NCI-H2196 treated with DMSO at 0.1 percent for 48 hours (cell line): ENCODE results near the gene CCNH.

ENCODE experiments used
- DNase-seq: peaks from one replicate; lab custom pipeline; 2025; ENCODE audit not compliant: unreplicated experiment; lab: John Stamatoyannopoulos, UW

Gene CCNH

DNA sequence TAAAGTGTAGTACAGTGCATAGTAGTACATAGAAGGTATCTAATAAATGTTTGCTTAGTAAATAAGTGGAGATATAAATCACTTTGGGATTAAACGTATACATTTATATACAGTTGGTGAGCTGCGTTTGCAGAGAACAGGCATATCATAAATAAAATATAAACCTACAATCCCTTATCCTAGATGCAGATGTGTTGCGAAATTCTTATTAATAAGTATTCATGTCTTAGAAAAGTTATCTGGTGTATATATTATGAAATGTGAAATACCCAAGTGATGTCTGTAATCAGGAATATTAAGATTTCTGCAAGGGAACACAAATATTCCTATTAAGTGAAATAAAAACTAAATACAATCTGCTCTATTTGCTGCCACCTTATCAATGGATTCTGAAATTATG lies 8.8 kb downstream of the CCNH start:
- no peak for DNase-seq

DNA sequence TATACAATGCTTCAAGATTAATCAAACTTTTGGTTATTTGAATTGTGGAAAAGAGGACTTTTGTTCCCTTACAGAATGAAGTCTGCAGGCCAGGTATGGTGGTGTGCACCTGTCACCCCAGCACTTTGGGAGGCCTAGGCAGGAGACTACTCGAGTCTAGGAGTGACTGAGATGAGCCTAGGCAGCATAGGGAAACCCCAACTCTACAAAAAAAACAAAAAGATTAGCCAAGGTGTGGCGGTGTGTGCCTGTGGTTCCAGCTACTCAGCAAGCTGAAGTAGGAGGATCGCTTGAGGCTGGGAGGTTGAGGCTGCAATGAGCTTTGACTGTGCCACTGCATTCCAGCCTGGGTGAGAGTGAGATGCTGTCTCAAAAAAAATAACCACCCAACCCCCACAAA lies 9.3 kb downstream of the CCNH start:
- DNase-seq, result no peak

DNA sequence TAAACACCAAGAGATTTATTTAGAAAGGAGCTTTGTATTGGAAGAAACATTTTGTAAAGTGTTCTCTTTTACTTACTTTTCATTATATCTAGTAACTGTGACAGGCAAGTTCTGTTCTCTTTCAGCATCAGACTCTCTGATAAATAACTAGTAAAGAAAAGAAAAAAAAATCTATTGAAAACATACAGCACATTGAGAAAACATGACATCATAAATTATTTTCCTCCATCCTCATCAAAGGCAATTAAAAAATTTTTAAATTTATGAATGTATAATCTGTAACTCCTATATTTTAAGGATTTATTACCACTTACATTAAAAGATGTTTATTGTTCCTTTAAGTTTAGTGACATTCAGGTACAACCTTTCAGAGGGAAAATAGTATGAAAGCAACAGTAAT lies 11.1 kb downstream of the CCNH start:
- DNase-seq, result no peak

DNA sequence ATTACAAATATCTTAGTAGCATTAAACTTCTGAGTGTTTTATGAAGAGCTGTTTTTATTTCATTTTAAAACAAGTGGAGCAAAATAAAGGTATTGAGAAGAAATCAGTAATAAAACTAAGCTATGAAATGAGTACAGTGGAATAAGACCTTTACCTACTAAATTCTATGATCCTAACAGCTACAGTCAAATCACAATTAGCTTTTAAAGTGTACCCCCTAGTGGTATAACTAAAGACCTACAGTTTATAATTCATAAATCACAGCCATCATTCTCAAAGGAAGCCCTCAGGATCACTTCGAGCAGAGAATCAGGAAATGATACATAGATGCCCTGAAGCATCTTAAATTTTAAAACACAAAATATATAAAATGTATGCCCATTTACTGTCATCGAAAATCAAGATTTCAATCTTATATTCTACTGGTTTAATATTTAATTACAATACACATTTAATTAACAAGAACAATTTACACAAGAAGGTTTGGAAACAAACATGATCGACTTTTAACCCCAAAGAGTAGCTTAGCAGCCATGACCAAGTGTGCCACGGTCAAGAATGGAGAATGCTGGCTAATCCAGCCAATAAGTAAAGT lies 12.3 kb downstream of the CCNH start:
- peak; percentile 14 for DNase-seq

DNA sequence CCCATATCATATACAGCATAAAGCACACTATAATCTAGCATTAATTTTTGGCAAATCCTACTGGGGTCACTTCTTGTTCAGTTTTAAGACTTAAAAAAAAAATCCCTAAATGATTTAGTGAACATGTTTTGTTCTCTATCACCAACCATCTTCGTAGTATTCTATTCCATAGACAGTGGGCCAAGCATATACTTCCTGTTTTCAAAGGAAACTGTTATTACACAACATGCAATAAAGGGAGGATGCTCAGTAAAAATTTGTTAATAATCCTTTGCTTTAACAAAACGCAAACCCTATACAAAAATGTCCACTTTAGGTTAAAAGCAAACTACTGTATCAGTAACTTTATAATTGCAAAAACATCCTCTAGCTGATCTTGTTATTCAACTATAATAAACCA lies 13.0 kb downstream of the CCNH start:
- no peak for DNase-seq

DNA sequence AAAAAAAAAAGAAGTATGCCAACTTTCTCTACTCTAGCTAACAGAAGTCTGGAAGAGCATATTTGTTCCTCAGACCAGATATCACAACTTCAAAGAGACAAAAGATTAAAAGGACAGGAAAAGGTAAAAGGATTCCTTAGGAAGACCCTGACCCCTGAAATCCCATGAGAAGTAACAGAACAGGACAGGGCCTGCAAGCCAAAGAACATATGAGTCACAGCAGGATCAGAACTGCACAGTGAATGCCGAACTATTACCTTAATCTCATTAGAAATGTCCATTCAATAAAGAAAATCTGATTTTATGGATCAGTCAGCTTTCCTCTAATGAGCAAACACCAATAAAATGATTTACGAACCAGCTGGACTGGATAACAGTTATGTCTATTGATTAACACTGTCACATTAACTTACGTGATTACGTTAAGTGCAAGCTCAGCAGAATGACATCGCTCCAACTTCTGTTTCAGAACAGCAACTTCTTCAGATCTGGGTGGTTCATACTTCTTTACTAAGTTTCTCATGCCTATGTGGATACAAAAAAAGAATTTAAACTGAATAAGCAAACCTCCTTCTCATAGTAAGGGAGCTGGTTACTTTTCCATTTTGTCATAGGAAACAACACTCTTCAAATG lies 13.6 kb downstream of the CCNH start:
- DNase-seq, result no peak

DNA sequence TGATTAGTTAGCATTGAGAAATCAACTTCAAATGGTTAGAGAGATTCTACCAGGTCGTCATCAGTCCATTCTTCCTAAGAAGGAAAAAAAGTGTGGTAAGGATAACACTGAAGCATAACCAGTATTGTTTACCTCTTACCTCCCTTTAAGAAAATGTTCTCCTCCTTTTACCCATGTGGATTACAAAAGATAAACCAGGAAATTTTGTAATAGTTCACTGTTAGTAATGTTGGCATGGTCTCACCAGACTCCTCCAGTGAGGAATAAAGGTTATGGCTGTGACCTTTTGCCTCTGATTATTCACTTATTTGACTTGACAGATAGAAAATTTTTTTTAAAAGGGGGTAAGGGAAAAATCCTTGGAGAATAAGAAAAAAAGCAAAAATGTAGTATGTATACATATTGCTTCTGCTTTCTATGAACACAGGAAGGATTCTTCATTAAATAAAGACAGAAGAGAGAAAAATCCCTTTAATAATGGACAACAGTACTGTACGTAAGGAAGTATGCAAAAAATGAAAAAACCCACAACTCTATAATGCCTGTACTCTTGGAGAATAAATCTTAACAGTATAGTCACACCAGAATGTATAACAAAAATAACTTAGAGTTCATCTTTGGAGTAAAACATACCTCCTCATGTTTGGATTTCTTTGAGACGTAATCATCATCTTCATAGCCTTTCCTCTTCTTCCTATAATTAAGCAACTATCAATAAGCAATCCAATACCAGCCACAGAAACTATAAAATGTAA lies 18.1 kb downstream of the CCNH start:
- no peak for DNase-seq

DNA sequence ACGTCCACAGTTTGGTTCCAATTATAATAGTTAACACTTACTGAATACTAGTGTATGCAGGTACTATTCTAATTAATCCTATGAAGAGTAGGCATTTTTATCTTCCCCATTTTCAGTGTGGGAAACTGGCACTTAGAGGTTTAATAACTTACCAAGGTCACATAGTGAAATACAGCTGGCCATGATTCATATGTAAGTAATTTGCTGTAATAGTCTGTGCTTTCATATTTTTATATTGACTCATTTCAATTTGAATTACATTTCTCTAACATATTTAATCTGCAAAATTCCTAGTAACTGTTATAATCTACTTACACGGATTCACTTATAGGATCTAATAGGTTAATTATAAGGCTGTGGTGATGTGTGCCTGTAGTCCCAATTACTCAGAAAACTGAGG lies 19.4 kb downstream of the CCNH start:
- DNase-seq, result no peak

DNA sequence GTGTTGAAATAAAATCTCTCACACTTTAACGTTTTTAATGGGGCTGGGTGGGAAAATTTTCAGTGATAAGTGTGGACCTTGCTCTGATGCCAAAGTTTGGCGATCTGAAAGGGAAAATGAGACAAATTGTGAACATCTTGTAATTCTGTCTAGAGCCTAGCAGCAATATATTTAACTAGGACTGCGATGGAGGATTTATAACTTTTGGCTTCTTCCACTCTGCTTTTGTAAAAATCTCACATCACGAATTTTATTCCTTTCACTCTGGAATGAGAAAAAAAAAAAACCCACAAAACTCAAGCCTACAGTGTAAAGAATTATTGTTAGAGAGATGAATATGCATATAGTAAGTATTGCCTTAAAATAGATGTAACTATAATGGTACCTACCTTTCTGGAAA lies 19.9 kb downstream of the CCNH start:
- DNase-seq, result no peak

DNA sequence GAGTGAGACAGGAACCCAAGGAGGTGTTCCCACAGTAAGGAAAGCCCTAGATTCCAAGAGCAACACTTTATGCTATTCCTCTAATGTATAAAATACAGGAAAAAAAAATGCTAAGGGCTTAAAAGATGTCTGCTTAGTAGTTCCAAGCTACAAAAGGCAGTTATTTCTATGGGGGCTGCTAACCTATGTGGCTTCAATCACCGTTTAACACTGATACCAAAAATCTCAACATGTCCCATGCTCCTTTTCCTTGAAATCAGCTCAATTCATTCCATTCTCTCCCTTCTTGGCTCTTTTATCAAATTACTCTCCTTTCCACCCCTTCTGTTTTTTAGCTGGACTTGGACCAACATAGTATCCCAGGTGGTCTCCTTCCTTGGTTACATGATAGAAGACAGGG lies 20.6 kb downstream of the CCNH start:
- no peak for DNase-seq

DNA sequence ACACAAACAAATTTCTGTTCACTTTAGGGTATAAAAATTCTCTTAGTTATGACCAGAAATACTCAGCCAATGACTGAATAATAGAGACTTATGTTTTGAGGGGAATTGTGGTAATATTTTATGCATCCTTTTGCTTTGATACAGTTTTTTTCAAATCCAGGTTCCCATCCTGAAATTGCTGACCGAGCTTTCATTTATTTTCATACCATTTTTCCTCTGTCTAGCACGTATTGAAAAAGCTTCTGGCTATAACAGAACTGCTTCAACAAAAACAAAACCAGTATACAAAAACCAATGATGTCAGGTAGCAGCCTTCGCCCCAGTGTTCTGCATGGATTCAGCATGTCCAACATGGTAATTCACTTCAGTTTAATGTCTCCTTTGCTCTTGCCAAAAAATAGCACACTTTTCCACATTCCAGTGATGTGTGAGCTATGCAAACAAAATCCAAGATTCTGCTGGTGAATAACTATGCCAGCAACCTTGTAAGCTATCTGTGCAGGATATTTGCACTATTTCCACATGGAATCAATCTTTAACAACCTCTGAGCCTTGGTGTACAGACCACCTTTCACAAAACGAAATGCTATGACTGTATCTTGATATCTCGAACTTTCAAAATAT lies 22.0 kb downstream of the CCNH start:
- DNase-seq, result no peak

DNA sequence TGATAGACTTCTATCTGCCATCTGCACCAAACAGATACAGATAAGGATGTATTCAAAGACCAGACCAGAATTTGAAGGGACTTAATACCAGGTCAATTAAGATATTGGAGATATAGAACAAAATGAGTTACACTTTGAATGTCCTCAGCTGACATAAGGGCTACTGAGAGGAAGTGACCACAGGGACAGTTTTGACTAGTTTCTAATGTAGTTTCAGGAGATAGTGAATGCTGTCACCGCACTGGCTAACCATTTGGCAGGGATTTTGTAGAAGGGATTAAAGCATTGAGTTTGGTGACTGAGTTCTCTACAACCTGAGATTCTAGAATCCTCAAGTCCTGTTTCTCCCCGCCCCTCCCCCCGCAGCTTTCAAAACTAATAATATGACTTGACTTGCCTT lies 22.7 kb downstream of the CCNH start:
- DNase-seq, result no peak

DNA sequence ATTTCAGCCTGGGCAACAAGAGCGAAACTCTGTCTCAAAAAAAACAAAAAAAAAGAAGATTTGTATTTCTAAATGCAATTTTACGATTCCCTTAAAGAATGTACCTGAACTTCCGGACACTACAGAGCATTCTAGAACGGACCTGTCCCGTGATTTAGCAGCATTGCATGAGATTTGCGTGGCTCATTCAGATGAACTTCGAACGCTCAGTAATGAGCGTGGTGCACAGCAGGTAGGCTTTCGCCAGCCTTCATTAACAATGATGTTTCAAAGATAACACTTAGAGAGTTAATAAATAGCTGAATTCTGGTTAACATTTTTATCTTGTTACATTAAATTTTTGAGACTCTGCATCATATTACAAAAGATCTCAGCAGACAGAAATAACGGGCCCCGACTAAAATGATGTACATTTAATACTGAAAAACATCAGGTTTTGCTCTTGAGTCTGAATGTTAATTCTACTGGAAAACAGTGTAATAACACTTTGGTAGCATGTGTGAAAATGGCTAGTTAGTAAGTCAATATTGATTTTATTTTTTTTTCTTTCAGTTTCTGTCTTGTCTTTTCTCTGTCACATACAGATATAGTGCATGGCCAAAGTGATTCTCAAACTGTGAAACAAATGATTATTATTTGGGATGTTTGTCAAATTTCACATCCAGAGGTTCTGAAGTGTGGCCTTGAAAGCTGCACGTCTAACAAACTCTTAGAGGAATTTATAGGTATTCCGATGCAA lies 23.3 kb downstream of the CCNH start:
- no peak for DNase-seq

DNA sequence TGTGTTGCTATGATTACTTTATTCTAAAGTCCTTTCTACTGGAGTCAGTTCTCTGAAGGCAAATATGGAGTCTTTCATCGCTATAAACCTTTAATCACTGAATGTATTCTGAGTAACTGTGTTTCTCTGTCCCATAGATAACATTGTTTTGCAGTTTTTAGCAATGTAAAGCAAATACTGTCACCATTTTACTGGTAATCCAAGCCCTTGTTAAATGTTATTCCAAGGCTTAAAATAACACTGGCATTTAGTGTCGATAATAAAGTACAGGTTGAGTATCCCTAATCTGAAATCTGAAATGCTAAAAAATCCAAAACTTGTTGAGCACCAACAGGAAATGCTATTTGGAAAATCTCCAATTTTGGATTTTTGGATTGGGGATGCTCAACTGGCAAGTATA lies 24.6 kb downstream of the CCNH start:
- DNase-seq, result no peak

DNA sequence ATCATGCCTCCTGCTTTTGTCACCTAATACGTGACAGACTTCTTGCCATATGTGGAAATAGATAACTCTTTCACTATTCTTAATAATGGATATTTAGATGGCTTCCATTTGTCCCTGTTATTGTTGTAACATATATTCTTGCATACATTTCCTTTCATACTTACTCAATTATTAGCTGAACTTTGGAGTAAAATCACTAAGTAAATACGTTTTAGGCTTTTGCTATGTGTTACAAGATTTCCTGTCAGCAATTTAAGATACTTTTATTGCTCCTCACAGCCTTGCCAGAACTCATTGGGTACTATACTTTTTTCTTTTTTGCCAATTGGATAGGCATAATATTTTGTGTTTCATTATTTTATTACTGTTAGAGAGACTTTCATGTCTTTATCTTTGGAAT lies 26.9 kb downstream of the CCNH start:
- no peak for DNase-seq

DNA sequence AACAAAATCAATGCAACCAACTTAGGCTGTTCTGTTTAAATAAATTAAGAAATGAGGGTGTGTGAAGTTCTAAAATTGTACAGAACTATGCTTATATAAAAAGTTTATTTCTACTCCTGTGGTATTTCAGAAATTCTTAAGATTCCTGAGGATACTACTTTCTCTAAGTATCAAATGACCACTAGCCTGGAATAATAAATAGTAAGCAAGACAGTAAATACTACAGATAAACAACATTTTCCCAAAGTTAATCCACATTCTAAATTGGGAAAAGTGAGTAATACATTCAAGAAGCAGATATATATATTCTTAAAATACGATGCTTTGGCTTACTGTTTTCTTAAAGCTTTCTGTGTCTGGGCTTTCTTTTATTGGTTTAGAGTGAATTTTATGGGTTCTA lies 29.5 kb downstream of the CCNH start:
- no peak for DNase-seq

DNA sequence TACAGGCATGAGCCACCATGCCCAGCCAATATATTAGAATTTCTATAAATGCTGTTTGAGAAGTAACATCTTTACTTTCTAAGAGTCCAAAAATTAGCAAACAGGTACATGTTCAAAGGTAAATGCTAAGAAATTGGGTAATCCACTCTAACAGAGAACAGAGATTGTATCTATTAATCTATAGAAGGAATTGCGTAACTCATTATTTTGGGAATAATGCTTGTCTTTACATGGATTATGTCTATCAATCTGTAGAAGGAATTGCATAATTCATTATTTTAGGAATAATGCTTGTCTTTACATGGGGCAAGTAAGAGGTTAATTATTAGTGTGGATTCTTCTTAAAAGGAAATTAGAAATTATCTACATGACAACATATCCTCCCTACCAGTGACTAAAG lies 30.5 kb downstream of the CCNH start:
- DNase-seq, result no peak

DNA sequence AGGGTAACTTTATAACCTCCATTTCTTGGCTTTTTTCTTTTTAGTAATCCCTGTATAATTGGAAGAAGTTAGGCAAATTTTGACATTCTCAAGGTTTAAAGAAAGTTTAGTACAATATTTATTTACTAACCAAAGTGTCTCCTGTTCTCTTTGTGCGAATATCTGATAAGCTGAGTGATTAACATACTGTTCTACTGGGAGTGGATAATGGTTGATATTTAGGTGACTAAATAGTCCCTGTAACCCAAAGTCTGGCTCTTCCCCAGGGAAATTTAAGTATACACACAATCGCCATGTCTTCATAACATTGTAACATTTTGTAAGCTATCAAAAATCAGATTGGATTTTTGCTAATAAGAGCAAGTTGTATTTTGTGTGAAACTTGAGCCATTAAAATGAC lies 40.0 kb downstream of the CCNH start:
- no peak for DNase-seq

DNA sequence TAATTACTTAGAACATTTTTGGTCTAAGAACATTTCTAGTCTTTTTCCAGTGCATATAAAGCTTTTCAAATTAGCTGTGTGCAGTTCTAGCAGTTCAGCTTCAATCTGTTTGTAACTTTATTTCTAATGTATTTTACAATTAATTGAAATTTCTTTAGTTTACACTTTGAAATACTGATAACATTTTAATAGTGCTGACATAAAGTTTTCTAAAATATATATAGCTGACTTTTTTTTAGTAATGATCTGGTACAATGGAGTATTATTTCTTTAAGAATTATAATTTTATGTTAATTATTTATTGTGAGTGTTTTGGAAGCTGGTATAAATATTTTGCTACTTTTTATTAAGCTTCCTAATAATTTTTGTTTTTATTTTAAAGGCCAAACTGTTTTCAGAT lies 43.3 kb downstream of the CCNH start:
- DNase-seq, result no peak

DNA sequence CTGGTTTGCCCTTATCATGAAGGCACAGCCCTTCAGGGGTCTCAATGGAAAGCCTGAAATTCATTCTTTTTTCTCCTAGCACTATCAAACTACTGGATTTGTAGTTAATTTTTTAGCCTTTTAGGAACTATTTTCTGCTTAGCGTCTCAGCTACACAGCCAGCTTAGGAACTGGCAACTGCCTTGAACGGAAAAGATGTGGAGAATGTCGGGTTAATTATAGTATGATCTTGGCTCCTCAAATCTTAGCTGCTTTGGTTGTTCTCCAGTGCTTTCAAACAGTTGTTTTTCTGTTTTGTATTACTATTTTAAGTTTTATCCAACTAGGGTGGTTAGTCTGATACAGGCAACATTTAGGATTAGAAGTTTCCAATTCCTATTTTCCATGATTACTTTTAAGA lies 44.1 kb downstream of the CCNH start:
- no peak for DNase-seq

DNA sequence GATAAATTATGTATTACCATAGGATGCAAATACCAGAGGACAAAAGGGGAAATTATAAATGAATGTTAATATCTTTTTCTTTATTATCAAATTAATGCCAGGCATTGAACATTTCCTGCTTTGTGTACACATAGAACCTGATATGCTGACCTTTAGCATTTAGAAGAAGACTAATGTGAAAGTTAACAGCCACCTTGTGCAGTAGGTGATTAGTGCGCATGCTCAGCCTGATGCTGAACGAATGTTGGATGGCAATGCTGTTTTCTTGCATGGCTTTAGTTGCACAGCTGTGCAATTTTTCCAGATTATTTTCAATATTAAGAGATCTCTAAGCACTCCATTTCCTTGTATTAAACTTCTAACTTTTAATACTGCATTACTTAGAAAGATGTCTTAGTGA lies 45.5 kb downstream of the CCNH start:
- DNase-seq, result no peak
